Measurements from ENCODE around the gene USP4.

The USP4 gene

DNA sequence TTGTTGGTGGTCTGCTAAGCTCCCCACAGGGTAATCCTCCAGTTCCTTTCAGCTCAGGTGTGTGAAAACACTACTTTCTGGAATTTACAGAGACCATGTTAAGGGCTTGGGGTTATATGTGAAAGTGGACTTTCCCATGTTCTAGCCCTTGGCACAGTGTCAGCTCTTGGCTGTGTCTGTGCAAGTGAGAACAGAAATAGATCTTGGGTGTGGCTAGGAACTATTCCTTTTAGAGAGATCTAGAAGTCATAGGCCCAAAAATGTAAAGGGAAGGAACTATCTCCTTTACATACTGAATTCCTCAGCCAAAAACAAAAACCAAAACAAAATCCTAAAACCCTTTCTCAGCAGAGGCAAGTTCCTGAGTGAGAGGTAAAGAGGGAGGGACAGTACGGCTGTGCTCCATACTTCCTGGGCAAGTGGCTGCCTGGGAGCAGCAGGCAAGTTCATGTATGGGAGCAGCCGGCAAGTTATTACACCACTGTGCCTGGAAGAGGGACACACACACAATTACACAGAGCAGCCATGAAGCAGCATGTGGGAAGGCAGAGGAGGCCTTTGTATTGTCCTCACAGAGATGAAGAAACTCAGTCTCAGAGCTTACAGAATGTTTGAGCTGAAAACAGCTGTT is 43.0 kb downstream of the USP4 start:
- no peak for DNase-seq (ENCODE audit: low spot score)

DNA sequence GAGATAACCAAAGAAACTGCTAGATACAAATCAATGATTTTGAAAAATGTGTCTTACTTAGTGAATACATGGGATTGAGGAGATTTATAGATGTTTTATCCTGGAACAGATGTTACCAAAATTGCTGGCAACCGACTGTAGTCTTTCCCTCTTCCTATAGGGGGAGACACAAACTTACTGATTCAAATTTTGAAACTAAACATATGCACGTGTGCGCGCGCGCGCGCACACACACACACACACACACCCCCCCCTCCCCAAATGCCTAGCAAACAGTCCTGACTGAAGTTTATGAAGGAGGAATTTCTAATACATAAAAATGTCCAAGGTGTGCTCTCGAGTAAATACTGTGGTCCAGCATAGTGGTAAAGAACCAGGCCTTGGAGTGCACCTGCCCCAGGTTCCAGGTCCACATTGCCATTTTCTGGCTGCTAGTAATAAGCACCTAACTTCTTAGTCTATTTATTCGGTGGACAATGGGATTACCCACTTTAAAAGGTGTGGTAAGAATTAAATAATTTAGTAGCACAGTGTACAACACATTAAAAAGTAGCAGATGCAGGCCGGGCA is 44.3 kb downstream of the USP4 start:
- peak; percentile 17 for DNase-seq (ENCODE audit: low spot score)

- no peak for DNase-seq (ENCODE audit: low spot score)
Observed at GRCh38 chr3:49294343-49294742, 45.5 kb downstream of the USP4 start.

DNA sequence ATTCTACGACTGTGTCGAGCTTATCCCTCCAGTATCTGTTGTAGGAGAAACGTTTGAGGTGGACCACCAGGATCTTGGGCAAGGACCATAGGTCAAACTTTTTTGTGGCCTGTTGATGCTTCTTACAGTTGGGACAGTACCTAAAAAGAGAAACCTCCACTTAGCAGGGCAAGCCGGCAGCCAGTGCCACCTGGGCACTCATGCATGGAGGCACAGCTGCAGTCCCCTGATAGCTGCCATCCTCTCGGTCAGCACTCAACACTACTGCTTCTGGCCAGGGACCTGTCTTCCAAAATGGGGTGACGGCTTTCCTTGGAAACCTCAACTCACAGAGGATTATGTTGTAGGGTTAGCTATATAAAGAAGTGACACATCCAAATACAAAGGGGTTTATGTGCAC is 55.9 kb downstream of the USP4 start:
- no peak for DNase-seq (ENCODE audit: low spot score)

GRCh38 chr3:49279376-49279775 is 60.5 kb downstream of the USP4 start:
- no peak for DNase-seq (ENCODE audit: low spot score)

- no peak for DNase-seq (ENCODE audit: low spot score)
Observed at GRCh38 chr3:49278548-49278947, 61.3 kb downstream of the USP4 start.

GRCh38 chr3:49277383-49277775 is 62.5 kb downstream of the USP4 start:
- no peak for DNase-seq (ENCODE audit: low spot score)

DNA sequence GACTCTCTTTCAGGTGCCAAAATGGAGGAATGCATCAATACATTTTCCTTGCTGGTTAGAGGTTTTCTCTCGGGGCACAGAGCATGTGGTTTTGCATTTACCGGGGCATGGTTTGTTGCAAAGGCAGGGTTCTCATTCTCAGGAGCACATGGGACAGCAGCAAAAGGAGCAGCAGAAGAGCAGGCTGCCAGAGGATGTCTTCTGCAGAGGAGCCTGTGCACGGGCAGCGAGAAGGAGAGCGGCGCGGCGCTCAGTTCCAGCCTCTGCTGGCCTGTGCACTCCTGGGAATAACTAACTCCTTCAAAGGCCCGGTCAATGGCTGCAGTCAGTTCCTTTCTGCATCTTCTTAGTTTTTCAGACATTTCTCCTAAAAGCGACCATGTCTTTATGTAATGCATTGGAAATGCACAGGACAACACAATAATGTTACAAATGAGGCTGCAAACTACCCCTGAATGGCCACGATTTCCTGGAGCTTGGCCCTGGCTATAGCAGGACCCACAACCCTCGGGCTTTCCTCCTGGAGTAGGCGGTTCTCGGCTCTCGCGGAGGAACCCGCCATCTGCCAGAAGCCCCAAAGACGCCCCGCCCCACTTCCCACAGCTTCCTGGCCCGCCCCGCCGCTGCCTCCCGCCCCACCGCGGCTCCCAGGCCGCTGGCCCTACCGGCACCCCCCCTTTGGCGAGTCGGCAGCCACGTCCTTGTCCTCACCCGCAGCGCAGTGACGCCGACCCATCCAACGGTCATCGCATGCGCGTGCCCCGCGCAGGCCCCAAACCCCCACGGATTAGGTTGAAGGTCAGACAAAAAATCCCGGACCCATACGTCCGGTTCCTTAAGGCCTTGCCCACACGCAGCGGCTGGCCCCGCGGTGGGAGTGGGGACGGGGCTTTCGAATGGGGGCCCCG is 63.1 kb downstream of the USP4 start, which contains the start of gene C3orf62:
Gene C3orf62, minus strand, starts transcription at position 758 of the 908 bp plus-strand sequence. Its CDS starts 360 bp downstream, at position 398.
- peak; percentile 70 for DNase-seq (ENCODE audit: low spot score)

- DNase-seq (ENCODE audit: low spot score): no peak
Observed at GRCh38 chr3:49273825-49274532, 65.9 kb downstream of the USP4 start.

- DNase-seq (ENCODE audit: low spot score): no peak
Observed at GRCh38 chr3:49271047-49271446, 68.8 kb downstream of the USP4 start.

GRCh38 chr3:49270156-49270500 is 69.7 kb downstream of the USP4 start:
- DNase-seq (ENCODE audit: low spot score): no peak

DNA sequence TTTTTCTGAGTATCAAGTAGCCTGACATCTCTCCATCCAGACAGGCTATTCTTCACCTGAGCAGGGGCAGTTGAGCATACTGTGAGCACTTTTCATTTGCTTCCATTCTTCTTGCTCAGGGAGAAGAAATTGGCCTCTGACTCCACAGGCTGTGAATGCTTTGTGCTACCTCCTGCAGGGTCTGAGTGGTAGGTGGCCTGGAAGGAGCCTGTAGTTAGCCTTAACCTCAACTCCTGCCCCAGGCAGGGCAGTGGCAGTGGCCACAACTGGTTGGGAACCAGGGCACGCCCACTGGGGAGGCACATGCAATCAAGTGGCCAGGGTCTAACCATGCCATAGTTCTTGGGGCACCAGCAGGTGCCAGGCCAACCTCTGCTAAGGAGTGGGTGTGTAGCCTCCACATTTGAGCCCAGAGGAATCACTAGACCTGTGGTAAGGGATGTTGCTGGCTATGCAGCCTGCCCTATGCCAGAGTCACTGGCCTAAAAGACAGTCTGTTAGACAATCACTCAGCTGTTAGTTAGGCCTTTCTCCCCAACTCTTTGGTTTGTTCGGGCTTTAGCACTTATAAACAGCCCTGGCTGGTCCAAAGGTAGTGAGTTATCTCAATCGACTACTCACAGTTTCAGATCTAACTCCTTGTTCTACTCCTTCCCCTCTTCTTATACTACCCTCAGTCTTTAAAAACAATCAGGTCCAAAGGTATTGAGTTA is 70.3 kb downstream of the USP4 start:
- DNase-seq (ENCODE audit: low spot score): no peak

GRCh38 chr3:49266410-49267095 is 73.3 kb downstream of the USP4 start:
- no peak for DNase-seq (ENCODE audit: low spot score)

- no peak for DNase-seq (ENCODE audit: low spot score)
Observed at GRCh38 chr3:49265661-49266386, 74.0 kb downstream of the USP4 start.

GRCh38 chr3:49263159-49263889 is 76.5 kb downstream of the USP4 start:
- no peak for DNase-seq (ENCODE audit: low spot score)

DNA sequence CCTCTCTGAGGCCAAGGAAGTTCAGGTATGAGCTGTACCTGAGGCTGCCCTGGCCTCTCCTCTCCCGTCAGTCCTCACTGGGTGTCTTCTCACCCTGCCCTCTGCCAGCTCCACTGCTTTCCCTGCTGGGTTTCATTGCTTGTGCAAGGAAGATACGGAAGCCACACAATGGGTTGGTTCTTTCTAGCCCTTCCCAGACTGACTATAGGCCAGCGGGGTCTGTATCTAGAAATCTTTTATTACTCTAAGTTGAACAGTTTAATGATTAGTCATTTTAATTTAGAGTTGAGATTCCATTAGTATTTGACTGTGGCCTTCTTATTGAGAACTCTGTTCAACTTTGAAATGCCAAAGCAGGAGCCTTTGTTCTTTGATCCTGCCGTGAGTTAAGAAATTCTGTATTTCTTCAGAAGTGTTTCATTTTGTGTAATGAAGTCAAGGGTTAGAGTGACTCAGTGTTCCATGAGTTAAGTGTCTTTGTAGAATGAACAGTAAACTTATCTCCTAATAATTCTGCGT is 79.0 kb downstream of the USP4 start:
- no peak for DNase-seq (ENCODE audit: low spot score)

DNA sequence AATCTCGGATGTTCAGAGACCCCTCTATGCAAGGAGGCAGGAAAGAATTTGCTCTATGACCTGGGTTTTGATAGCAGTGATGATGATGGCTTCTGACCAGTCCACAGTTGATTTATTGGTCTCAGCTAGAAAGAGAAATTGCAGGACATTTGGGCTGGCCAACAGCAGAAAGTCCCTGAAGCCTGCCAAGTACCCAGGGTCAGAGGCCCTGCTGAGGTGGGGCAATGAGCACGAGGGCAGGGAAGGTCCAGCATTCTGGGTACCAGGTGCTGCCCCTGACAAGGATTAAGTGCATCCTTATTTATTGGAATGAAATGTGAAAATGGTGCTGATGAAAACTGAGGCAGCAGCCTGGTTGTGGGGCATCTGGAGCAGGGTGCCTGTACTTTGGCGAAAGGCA is 82.7 kb downstream of the USP4 start:
- DNase-seq (ENCODE audit: low spot score): no peak

- DNase-seq (ENCODE audit: low spot score): no peak
Observed at GRCh38 chr3:49255718-49256511, 83.9 kb downstream of the USP4 start.

DNA sequence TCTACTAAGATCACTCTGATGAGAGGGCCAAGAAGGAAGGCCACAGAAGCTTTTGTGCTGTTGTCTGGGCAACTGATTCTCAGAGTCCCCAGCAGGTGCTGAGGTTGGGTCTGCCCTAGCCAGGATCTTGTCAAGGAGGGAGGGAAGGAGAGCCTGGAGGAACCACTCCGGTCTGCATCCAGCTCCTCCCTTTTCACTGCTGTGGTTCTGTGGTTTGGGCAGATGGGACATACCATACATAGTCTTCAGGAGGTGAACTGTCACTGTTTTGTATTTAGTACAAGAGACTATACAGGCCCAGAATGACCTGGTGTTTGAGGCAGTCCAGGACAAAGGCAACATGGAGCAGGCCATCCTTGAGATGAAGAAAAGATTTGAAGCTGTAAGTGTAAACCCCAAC is 84.7 kb downstream of the USP4 start:
- no peak for DNase-seq (ENCODE audit: low spot score)

Data from CD4-positive, alpha-beta T cell treated with Interleukin-6 at 100 ng/mL for 8 hours (primary cell).